ENCODE results near the gene DRAP1. TPM values are rescaled to one million over a fixed set of nuclear protein-coding genes. Genes with fewer than 3 reads are reported as not detected.
A peak's percentile ranks its signal among the peaks of the same experiment; 100 is the strongest.

DRAP1 gene
- total and polyA plus RNA-seq, 9 of the 15 experiments (the other 6 are each of a cell fraction or from before 2014, with no cell fraction given) = 9.6 to 200 (median 92.9) TPM

DNA sequence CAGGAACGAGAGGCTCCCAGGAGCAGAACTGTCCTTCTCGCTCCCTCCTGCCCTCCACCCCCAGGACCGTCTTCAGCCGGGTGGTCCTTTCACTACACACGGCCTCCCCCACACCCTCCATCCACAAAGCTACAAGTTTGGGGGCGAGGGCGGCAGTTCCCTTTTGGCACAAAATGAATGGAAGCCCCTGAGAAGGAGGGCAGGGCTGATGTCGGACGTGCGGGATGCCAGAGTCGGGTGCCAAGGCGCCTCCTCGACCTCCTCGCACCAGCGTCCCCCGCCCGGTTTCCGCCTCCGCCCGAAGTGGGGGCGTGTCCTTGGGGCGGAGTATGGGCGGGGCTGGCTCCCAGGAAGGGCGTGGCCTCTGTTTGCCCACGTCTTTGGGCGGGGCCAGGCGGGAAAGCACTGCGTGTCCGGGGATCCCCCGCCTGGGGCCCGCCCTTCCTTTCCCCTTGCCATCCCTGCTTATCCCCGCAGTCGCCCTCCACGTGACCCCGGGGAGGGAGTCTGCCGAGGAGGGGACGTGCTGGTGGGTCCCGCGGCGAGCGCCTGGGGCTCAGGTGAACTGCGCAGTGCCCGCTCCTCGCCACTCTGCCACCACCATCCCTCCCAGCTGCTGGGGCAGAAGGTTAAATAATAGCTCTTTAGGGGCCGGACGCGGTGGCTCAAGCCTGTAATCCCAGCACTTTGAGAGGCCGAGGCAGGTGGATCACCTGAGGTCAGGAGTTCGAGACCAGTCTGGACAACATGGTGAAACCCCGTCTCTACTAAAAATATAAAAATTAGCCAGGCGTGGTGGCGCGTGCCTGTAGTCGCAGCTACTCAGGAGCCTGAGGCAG, 45.7 kb upstream of the DRAP1 start (continued):
- TF ChIP-seq MED1 (CRISPR knock-in tag; IDR thresholded peaks at IDR 0.05; ENCODE audit: borderline replicate concordance) (no peak), NFYB (IDR thresholded peaks at IDR 0.05; ENCODE audit: extremely low read depth, insufficient read length) (no peak), HNRNPK (IDR thresholded peaks at IDR 0.05; ENCODE audit: low read depth, low read length, poor library complexity, severe bottlenecking) (no peak), TOE1 (IDR thresholded peaks at IDR 0.05; ENCODE audit: borderline replicate concordance) (peak; percentile 66), TOE1 (CRISPR knock-in tag; IDR thresholded peaks at IDR 0.05; ENCODE audit: borderline replicate concordance, low read depth) (no peak), ZNF445 (CRISPR knock-in tag; IDR thresholded peaks at IDR 0.05; ENCODE audit: low read depth) (no peak), TARDBP (IDR thresholded peaks at IDR 0.05) (0 out of 2 replicates have a peak, but pooled peaks have one; percentile 40), SIRT6 (IDR thresholded peaks at IDR 0.05; ENCODE audit: low read depth, low read length) (no peak), NEUROD1 (IDR thresholded peaks at IDR 0.05; ENCODE audit: borderline replicate concordance, low read depth, low read length, partially characterized antibody) (peak; percentile 16), PCBP1 (IDR thresholded peaks at IDR 0.05; ENCODE audit: low read depth, low read length, poor library complexity, severe bottlenecking) (no peak), ZNF764 (CRISPR knock-in tag; IDR thresholded peaks at IDR 0.05; ENCODE audit: low read depth) (no peak), E2F3 (CRISPR knock-in tag; IDR thresholded peaks at IDR 0.05) (no peak), CBX5 (IDR thresholded peaks at IDR 0.05; ENCODE audit: borderline replicate concordance, low read depth) (no peak), SP1 (CRISPR knock-in tag; IDR thresholded peaks at IDR 0.05) (peak; percentile 99)
- TF ChIP-seq, protein P1, sequence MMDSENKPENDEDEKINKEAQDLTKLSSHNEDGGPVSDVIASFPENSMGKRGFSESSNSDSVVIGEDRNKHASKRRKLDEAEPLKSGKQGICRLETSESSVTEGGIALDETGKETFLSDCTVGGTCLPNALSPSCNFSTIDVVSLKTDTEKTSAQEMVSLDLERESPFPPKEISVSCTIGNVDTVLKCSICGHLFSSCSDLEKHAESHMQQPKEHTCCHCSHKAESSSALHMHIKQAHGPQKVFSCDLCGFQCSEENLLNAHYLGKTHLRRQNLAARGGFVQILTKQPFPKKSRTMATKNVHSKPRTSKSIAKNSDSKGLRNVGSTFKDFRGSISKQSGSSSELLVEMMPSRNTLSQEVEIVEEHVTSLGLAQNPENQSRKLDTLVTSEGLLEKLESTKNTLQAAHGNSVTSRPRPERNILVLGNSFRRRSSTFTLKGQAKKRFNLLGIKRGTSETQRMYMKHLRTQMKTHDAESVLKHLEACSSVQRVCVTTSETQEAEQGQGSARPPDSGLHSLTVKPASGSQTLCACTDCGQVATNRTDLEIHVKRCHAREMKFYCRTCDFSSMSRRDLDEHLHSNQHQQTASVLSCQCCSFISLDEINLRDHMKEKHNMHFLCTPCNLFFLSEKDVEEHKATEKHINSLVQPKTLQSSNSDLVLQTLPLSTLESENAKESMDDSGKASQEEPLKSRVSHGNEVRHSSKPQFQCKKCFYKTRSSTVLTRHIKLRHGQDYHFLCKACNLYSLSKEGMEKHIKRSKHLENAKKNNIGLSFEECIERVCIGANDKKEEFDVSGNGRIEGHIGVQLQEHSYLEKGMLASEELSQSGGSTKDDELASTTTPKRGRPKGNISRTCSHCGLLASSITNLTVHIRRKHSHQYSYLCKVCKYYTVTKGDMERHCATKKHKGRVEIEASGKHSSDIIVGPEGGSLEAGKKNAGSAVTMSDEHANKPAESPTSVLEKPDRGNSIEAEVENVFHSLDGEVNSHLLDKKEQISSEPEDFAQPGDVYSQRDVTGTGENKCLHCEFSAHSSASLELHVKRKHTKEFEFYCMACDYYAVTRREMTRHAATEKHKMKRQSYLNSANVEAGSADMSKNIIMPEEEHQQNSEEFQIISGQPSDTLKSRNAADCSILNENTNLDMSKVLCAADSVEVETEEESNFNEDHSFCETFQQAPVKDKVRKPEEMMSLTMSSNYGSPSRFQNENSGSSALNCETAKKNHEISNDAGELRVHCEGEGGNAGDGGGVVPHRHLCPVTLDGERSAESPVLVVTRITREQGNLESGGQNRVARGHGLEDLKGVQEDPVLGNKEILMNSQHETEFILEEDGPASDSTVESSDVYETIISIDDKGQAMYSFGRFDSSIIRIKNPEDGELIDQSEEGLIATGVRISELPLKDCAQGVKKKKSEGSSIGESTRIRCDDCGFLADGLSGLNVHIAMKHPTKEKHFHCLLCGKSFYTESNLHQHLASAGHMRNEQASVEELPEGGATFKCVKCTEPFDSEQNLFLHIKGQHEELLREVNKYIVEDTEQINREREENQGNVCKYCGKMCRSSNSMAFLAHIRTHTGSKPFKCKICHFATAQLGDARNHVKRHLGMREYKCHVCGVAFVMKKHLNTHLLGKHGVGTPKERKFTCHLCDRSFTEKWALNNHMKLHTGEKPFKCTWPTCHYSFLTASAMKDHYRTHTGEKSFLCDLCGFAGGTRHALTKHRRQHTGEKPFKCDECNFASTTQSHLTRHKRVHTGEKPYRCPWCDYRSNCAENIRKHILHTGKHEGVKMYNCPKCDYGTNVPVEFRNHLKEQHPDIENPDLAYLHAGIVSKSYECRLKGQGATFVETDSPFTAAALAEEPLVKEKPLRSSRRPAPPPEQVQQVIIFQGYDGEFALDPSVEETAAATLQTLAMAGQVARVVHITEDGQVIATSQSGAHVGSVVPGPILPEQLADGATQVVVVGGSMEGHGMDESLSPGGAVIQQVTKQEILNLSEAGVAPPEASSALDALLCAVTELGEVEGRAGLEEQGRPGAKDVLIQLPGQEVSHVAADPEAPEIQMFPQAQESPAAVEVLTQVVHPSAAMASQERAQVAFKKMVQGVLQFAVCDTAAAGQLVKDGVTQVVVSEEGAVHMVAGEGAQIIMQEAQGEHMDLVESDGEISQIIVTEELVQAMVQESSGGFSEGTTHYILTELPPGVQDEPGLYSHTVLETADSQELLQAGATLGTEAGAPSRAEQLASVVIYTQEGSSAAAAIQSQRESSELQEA (IDR thresholded peaks at IDR 0.05; ENCODE audit: low read depth) = no peak
- TF ChIP-seq, protein P2, sequence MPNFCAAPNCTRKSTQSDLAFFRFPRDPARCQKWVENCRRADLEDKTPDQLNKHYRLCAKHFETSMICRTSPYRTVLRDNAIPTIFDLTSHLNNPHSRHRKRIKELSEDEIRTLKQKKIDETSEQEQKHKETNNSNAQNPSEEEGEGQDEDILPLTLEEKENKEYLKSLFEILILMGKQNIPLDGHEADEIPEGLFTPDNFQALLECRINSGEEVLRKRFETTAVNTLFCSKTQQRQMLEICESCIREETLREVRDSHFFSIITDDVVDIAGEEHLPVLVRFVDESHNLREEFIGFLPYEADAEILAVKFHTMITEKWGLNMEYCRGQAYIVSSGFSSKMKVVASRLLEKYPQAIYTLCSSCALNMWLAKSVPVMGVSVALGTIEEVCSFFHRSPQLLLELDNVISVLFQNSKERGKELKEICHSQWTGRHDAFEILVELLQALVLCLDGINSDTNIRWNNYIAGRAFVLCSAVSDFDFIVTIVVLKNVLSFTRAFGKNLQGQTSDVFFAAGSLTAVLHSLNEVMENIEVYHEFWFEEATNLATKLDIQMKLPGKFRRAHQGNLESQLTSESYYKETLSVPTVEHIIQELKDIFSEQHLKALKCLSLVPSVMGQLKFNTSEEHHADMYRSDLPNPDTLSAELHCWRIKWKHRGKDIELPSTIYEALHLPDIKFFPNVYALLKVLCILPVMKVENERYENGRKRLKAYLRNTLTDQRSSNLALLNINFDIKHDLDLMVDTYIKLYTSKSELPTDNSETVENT (CRISPR knock-in tag; IDR thresholded peaks at IDR 0.05) = peak; percentile 52; the same call in 1 of the 2 replicates
